K562 (cell line): ENCODE results near the gene ABHD16A. TPM values are rescaled to one million over a fixed set of nuclear protein-coding genes. Genes with fewer than 3 reads are reported as not detected.

ENCODE experiments used
- ASH1L ChIP-seq: fragments of 450-650 bp; IDR thresholded peaks from 2 replicates; pipeline ENCODE4 v1.6.1; 2018; ENCODE audit warnings: borderline replicate concordance, mild to moderate bottlenecking, low read depth; ENCODE audit not compliant: partially characterized antibody
- CLOCK ChIP-seq: fragments of 250-450 bp; sonication (Bioruptor Pico); IDR thresholded peaks from 2 replicates; pipeline ENCODE4 v1.4.0; 2020; ENCODE audit warnings: mild to moderate bottlenecking, moderate library complexity, borderline replicate concordance
- CUX1 ChIP-seq: fragments of 200-800 bp; sonication (Bioruptor generic); IDR thresholded peaks from 2 replicates; pipeline ENCODE4 v1.6.1; 2016; ENCODE audit warnings: missing genetic modification characterization, missing compliant biosample characterization
- DIDO1 ChIP-seq: fragments of 450-650 bp; IDR thresholded peaks from 2 replicates; pipeline ENCODE4 v1.6.1; 2016; ENCODE audit warnings: low read depth, missing biosample characterization, missing genetic modification characterization
- FOXM1 ChIP-seq, 2 experiments: fragments of 450-650 bp in 1 of 2; sonication (generic) in 1 of 2; formaldehyde crosslinking in 1 of 2; IDR thresholded peaks; 2 replicates each; pipeline versions ENCODE4 v1.6.1 to v1.9.0; 2017 to 2022; ENCODE audit warnings: low read depth in 2 of 2, mild to moderate bottlenecking in 2 of 2, missing genetic modification reagents in 1 of 2, moderate library complexity in 1 of 2
- HDGF ChIP-seq: fragments of 450-650 bp; IDR thresholded peaks from 2 replicates; pipeline ENCODE4 v1.6.1; 2016
- NCOA1 ChIP-seq: fragments of 450-650 bp; IDR thresholded peaks from 2 replicates; pipeline ENCODE4 v1.6.1; 2016; ENCODE audit warnings: low read depth
- NONO ChIP-seq, 2 experiments: fragments of 200-400 bp in 1 of 2; fragments of 450-650 bp in 1 of 2; formaldehyde crosslinking in 1 of 2; IDR thresholded peaks; 2 replicates each; pipeline ENCODE4 v1.6.1; 2017; ENCODE audit warnings: low read depth in 2 of 2, mild to moderate bottlenecking in 2 of 2, moderate library complexity in 2 of 2, low read length in 1 of 2
- NR4A1 ChIP-seq, 2 experiments: fragments of 250-450 bp in 1 of 2; fragments of 450-650 bp in 1 of 2; sonication (Bioruptor Pico) in 1 of 2; IDR thresholded peaks; 2 replicates each; pipeline versions ENCODE4 v1.4.0 to v1.6.1; 2016 to 2020; ENCODE audit warnings: mild to moderate bottlenecking in 2 of 2, missing compliant biosample characterization in 1 of 2, missing genetic modification characterization in 1 of 2, moderate library complexity in 1 of 2
- SETDB1 ChIP-seq: IDR thresholded peaks from one replicate; pipeline ENCODE4 v1.6.1; 2012; ENCODE audit warnings: low read length, control low read depth, inconsistent platforms
- SP2 ChIP-seq: IDR thresholded peaks from 2 replicates; pipeline ENCODE4 v1.6.1; 2011; ENCODE audit warnings: mild to moderate bottlenecking, low read depth, low read length, moderate library complexity; ENCODE audit not compliant: poor library complexity, severe bottlenecking; ENCODE audit errors: extremely low read depth
- ZBTB49 ChIP-seq: sonication (generic); formaldehyde crosslinking; IDR thresholded peaks from 2 replicates; pipeline ENCODE4 v1.8.0; 2022; ENCODE audit warnings: missing genetic modification reagents, mild to moderate bottlenecking, borderline replicate concordance
- ZNF184 ChIP-seq: sonication (generic); formaldehyde crosslinking; IDR thresholded peaks from 2 replicates; pipeline ENCODE4 v1.5.0; 2020; ENCODE audit warnings: missing genetic modification reagents
- polyA plus RNA-seq, 8 experiments: library from polyadenylated mRNA; depleted of rRNA in 4 of 8; stranded (reverse) in 5 of 8; unstranded in 3 of 8; fragments of >200 nt; fragmentation: Nextera tagmentation in 2 of 8; fragmentation: Illumina TruSeq in 1 of 8; extraction: Ambion mirVana in 2 of 8; extraction: Trizol in 1 of 8; gene quantifications; 2 replicates each; pipeline versions ENCODE4 v1.2.1 to v1.2.3, GENCODE V29; 2011 to 2014; ENCODE audit warnings: inconsistent platforms in 1 of 8, missing spikeins in 1 of 8
- total RNA-seq, 7 experiments: library from RNA; depleted of rRNA in 6 of 7; stranded (reverse); fragments of >200 nt in 6 of 7; fragmentation: Illumina TruSeq in 2 of 7; extraction: Trizol in 2 of 7; gene quantifications; 2 replicates each; pipeline versions ENCODE4 v1.2.1 to v1.2.3, GENCODE V29; 2011 to 2021; ENCODE audit warnings: low replicate concordance in 1 of 7

Gene ABHD16A
- total and polyA plus RNA-seq, 9 of the 15 experiments (the other 6 are each of a cell fraction or from before 2014, with no cell fraction given), result 25.8 to 120 (median 81.6) TPM

GRCh38 chr6:31690231-31691077, 12.7 kb downstream of the ABHD16A start (continued):
- TF ChIP-seq ASH1L (no peak), CUX1 (CRISPR knock-in tag) (no peak), SETDB1 (no peak), ZNF184 (CRISPR knock-in tag) (no peak), ZBTB49 (no peak; the same call in 1 of the 2 replicates), FOXM1 (IDR thresholded peaks at IDR 0.05; ENCODE audit: low read depth) (peak; percentile 65), FOXM1 (CRISPR knock-in tag; IDR thresholded peaks at IDR 0.05; ENCODE audit: low read depth) (no peak), NR4A1 (CRISPR knock-in tag; IDR thresholded peaks at IDR 0.05) (peak; percentile 69; the same call in 1 of the 2 replicates), NR4A1 (tag; IDR thresholded peaks at IDR 0.05) (peak; percentile 79), SP2 (no peak), HDGF (peak; percentile 25; the same call in 1 of the 2 replicates), NONO (IDR thresholded peaks at IDR 0.05; ENCODE audit: low read depth in 2 of 2, low read length in 1 of 2) (no peak), CLOCK (CRISPR knock-in tag) (no peak), DIDO1 (no peak), NCOA1 (peak; percentile 89)
